Activated naive CD4-positive, alpha-beta T cell treated with anti-CD3 and anti-CD28 coated beads for 36 hours (primary cell): Measurements from ENCODE around the gene CFAP68. TPM values are rescaled to one million over a fixed set of nuclear protein-coding genes. Genes with fewer than 3 reads are reported as not detected.

Experiments
- CTCF ChIA-PET: fragments of 350-600 bp; sonication (Branson Sonifier 250); formaldehyde crosslinking; loops from one replicate; lab custom pipeline; 2021; ENCODE audit warnings: antibody characterized with exemption; lab: Charles Lee
- DNase-seq: peaks from one replicate; pipeline ENCODE4 v3.0.0-alpha.2; 2020
- H3K27ac Mint-ChIP-seq: one replicate; pipeline ENCODE4 v1.8.0; 2021; ENCODE audit warnings: mild to moderate bottlenecking, mixed read lengths
- H3K27me3 Mint-ChIP-seq: one replicate; pipeline ENCODE4 v1.8.0; 2021; ENCODE audit warnings: low read depth, mixed read lengths
- H3K36me3 Mint-ChIP-seq: one replicate; pipeline ENCODE4 v1.8.0; 2021; ENCODE audit warnings: low read depth, mixed read lengths
- H3K4me1 Mint-ChIP-seq: one replicate; pipeline ENCODE4 v1.8.0; 2021; ENCODE audit warnings: low read depth, mixed read lengths
- H3K4me3 Mint-ChIP-seq: one replicate; pipeline ENCODE4 v1.8.0; 2021; ENCODE audit warnings: mild to moderate bottlenecking, moderate library complexity, mixed read lengths
- H3K9me3 Mint-ChIP-seq: one replicate; pipeline ENCODE4 v1.8.0; 2021; ENCODE audit warnings: mixed read lengths
- intact Hi-C: fragments of 100-400 bp; cut with micrococcal nuclease; formaldehyde crosslinking; loops from one replicate; pipeline ENCODE4 v1.15.1; 2023
- total RNA-seq, 2 experiments: library from RNA; stranded (reverse); gene quantifications; one replicate each; pipeline ENCODE4 v1.2.3, GENCODE V29; 2021

The CFAP68 gene
- total RNA-seq, 2 experiments from 2014 or later = 31.5 to 33.2 TPM

GRCh38 chr11:111845276-111846028, 33.9 kb upstream of the CFAP68 start:
- intact Hi-C loops = loop anchor here (10.0 kb wide), 1 partner anchor 561 kb away; no protein-coding TSS in a partner anchor
- no peak overlapping the region for H3K27ac Mint-ChIP-seq
- no peak overlapping the region for H3K4me3 Mint-ChIP-seq
- H3K36me3 Mint-ChIP-seq = peaks cover 10% of the 10 kb centered on the region
- DNase-seq = no peak
- no peaks in the 10 kb centered on the region for H3K9me3 Mint-ChIP-seq
- CTCF ChIA-PET = interaction anchor here (0.5 to 0.9 kb wide), 2 partner anchors 9 to 957 kb away, joined by 3 read pairs; no protein-coding TSS in a partner anchor
- H3K27me3 Mint-ChIP-seq = no peaks in the 10 kb centered on the region
- no peaks in the 10 kb centered on the region for H3K4me1 Mint-ChIP-seq

DNA sequence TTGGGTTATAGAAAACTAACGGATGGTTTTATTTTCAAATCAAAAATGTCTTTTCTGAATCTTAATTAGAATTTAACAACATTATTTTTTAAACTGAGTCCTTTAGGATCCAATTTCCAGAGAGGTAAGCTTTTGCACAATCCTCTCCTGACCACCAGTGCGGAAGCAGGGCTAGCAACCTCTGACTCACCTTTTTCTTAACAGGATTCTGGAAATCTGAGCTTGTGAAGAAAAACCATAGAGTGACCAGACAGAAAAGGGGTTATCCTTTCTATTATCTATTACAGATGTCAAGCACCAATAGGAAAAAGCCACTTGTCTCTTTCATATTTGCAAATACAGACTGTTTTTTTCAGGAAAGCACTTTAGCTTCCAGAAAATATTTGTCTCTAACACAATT, 33.3 kb upstream of the CFAP68 start:
- no peak overlapping the region for H3K4me3 Mint-ChIP-seq
- H3K9me3 Mint-ChIP-seq = no peaks in the 10 kb centered on the region
- H3K4me1 Mint-ChIP-seq = no peaks in the 10 kb centered on the region
- CTCF ChIA-PET = interaction anchor here (0.6 to 1.2 kb wide), 3 partner anchors 10 to 443 kb away, joined by 3 to 5 read pairs (median 3); no protein-coding TSS in a partner anchor
- H3K27me3 Mint-ChIP-seq = no peaks in the 10 kb centered on the region
- H3K36me3 Mint-ChIP-seq = peaks cover 10% of the 10 kb centered on the region
- intact Hi-C loops = loop anchor here (10.0 kb wide), 1 partner anchor 561 kb away; no protein-coding TSS in a partner anchor
- no peak for DNase-seq
- no peak overlapping the region for H3K27ac Mint-ChIP-seq

GRCh38 chr11:111846636-111847035, 32.7 kb upstream of the CFAP68 start:
- CTCF ChIA-PET = interaction anchor here (0.6 to 1.2 kb wide), 6 partner anchors 17 to 442 kb away, joined by 3 to 5 read pairs (median 3); partner anchors contain the start of gene ALG9
- Mint-ChIP-seq H3K4me3 (no peak overlapping the region), H3K36me3 (peaks cover 10% of the 10 kb centered on the region), H3K9me3 (no peaks in the 10 kb centered on the region), H3K4me1 (no peaks in the 10 kb centered on the region), H3K27me3 (no peaks in the 10 kb centered on the region), H3K27ac (no peak overlapping the region)
- DNase-seq = no peak
- intact Hi-C loops = loop anchor here (10.0 kb wide), 1 partner anchor 562 kb away; no protein-coding TSS in a partner anchor

DNA sequence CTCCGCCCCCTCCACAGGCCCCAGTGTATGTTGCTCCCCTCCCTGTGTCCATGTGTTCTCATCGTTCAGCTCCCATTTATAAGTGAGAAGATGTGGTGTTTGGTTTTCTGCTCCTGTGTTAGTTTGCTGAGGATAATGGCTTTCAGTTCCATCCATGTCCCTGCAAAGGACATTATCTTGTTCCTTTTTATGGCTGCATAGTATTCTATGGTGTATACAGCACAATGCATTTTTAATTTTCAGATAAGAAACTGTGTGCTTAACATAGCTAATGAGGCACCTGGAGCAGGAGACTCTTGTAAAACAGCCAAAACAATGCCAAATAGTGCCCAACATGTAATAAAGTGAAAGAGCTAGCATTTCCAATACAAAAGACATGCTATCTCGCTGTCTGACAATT, 29.7 kb upstream of the CFAP68 start:
- peaks cover 16% of the 10 kb centered on the region for H3K36me3 Mint-ChIP-seq
- no peaks in the 10 kb centered on the region for H3K4me1 Mint-ChIP-seq
- CTCF ChIA-PET = no interaction called here
- no peak overlapping the region for H3K4me3 Mint-ChIP-seq
- no peak for DNase-seq
- H3K27me3 Mint-ChIP-seq = no peaks in the 10 kb centered on the region
- intact Hi-C loops = loop anchor here (10.0 kb wide), 1 partner anchor 565 kb away; no protein-coding TSS in a partner anchor
- no peak overlapping the region for H3K27ac Mint-ChIP-seq
- no peaks in the 10 kb centered on the region for H3K9me3 Mint-ChIP-seq

DNA sequence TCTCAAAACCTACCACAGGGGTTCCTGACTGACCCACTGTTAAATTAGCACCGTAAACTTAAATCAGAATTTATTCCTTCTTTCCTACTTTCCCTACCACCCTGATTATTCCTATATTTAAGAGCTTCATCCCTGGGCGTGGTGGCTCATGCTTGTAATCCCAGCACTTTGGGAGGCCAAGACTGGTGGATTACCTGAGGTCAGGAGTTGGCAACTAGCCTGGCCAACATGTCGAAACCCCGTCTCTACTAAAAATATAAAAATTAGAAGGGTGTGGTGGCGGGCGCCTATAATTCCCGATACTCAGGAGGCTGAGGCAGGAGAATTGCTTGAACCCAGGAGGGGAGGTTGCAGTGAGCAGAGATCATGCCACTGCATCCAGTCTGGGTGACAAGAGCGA, 28.3 kb upstream of the CFAP68 start:
- DNase-seq = no peak
- H3K27ac Mint-ChIP-seq = no peak overlapping the region
- H3K4me3 Mint-ChIP-seq = no peak overlapping the region
- CTCF ChIA-PET = no interaction called here
- H3K36me3 Mint-ChIP-seq = peaks cover 25% of the 10 kb centered on the region
- H3K9me3 Mint-ChIP-seq = no peaks in the 10 kb centered on the region
- H3K4me1 Mint-ChIP-seq = no peaks in the 10 kb centered on the region
- intact Hi-C loops = no loop called here
- no peaks in the 10 kb centered on the region for H3K27me3 Mint-ChIP-seq

- Mint-ChIP-seq H3K9me3 (no peaks in the 10 kb centered on the region), H3K27ac (no peak overlapping the region), H3K27me3 (no peaks in the 10 kb centered on the region), H3K4me1 (no peaks in the 10 kb centered on the region), H3K4me3 (no peak overlapping the region), H3K36me3 (peaks cover 25% of the 10 kb centered on the region)
- CTCF ChIA-PET = no interaction called here
- intact Hi-C loops = no loop called here
- DNase-seq = no peak
Observed at GRCh38 chr11:111851636-111852035, 27.7 kb upstream of the CFAP68 start.

- no peak for DNase-seq
- CTCF ChIA-PET = no interaction called here
- Mint-ChIP-seq H3K27me3 (no peaks in the 10 kb centered on the region), H3K36me3 (peaks cover 25% of the 10 kb centered on the region), H3K4me3 (no peak overlapping the region), H3K9me3 (no peaks in the 10 kb centered on the region), H3K4me1 (no peaks in the 10 kb centered on the region), H3K27ac (no peak overlapping the region)
- intact Hi-C loops = no loop called here
Observed at GRCh38 chr11:111852103-111852502, 27.2 kb upstream of the CFAP68 start.

DNA sequence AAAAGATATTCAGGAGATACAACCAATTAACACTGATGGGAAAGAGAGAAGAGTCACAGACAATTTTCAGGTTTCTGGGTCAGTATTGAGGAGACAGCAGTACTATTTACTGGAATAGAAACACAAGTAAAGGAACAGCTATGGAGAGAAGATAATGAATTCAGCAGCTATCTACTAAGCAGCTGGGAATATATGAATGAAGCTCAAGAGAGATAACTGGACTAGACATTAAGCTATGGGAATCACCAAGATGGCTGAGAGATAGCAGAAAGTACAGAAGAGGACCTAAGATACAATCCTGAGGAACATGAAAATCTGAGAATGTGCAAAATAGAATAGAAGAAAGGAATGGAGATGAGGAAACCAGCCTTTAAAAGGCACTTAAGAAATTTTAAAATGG, 23.8 kb upstream of the CFAP68 start:
- peaks cover 25% of the 10 kb centered on the region for H3K36me3 Mint-ChIP-seq
- no peak overlapping the region for H3K4me3 Mint-ChIP-seq
- CTCF ChIA-PET = no interaction called here

DNA sequence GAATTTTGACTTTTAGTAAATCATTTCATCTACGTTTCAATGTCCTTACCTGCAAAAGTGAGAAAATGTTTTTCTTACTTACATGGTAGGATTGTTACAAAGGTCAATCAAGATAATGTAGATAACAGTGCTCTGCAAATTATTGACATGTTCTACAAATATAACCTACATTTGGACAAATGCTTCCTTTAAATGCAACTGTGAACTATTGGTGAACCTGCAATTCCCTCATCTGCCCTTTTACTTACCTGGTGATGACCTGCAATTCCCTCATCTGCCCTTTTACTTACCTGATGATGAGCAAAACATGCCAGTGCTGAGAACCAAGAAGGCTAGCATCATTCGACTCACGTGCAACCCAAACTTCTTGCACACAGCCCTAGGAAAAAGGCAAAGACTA, 19.1 kb upstream of the CFAP68 start:
- intact Hi-C loops = no loop called here
- Mint-ChIP-seq H3K4me1 (no peaks in the 10 kb centered on the region), H3K4me3 (no peak overlapping the region), H3K27ac (no peak overlapping the region), H3K27me3 (no peaks in the 10 kb centered on the region), H3K9me3 (no peaks in the 10 kb centered on the region), H3K36me3 (peaks cover 25% of the 10 kb centered on the region)
- DNase-seq = no peak
- CTCF ChIA-PET = no interaction called here

More for the DNA sequence above, 23.8 kb upstream of the CFAP68 start:
- intact Hi-C loops = no loop called here
- DNase-seq = no peak
- no peaks in the 10 kb centered on the region for H3K27me3 Mint-ChIP-seq
- H3K27ac Mint-ChIP-seq = no peak overlapping the region
- H3K4me1 Mint-ChIP-seq = no peaks in the 10 kb centered on the region
- H3K9me3 Mint-ChIP-seq = no peaks in the 10 kb centered on the region

DNA sequence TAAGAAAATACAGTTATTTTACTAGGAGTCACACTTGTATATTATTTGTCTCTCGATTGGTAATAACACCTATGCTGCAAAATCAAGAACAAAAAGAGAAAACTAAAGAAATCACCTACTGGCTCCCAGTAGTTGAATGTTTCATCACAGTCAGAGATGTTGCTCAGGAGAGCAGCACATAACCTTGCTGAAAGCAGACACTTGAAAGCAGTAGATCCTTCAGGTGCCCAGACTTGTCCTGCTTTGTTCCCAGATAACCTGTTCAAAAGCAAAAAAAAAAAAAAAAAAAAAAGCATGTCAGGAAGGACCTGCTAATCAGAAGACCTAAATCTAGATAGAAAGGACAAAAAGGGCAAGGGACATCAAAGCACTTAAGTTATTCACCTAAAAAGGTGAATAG, 9.2 kb upstream of the CFAP68 start:
- H3K36me3 Mint-ChIP-seq = peaks cover 25% of the 10 kb centered on the region
- intact Hi-C loops = loop anchor here (2.0 to 10.0 kb wide), 4 partner anchors 155 to 1445 kb away; partner anchors contain the start of genes DLAT, PTS and TTC12
- H3K4me1 Mint-ChIP-seq = peaks cover 25% of the 10 kb centered on the region
- no peaks in the 10 kb centered on the region for H3K27me3 Mint-ChIP-seq
- no peaks in the 10 kb centered on the region for H3K9me3 Mint-ChIP-seq
- CTCF ChIA-PET = interaction anchor here (0.8 to 1.3 kb wide), 7 partner anchors 12 to 112 kb away, joined by 3 to 6 read pairs (median 4); no protein-coding TSS in a partner anchor
- peak overlapping the region; percentile 30 for H3K4me3 Mint-ChIP-seq
- H3K27ac Mint-ChIP-seq = no peak overlapping the region
- no peak for DNase-seq

- CTCF ChIA-PET = interaction anchor here (0.8 to 1.6 kb wide), 8 partner anchors 9 to 111 kb away, joined by 3 to 6 read pairs (median 4); partner anchors contain the start of gene CFAP68
- DNase-seq = no peak
- no peaks in the 10 kb centered on the region for H3K9me3 Mint-ChIP-seq
- intact Hi-C loops = loop anchor here (2.0 to 10.0 kb wide), 4 partner anchors 154 to 1444 kb away; partner anchors contain the start of genes DLAT, PTS and TTC12
- peak overlapping the region; percentile 89 for H3K4me3 Mint-ChIP-seq
- H3K27me3 Mint-ChIP-seq = no peaks in the 10 kb centered on the region
- H3K27ac Mint-ChIP-seq = peak overlapping the region; percentile 83
- H3K4me1 Mint-ChIP-seq = peaks cover 25% of the 10 kb centered on the region
- peaks cover 25% of the 10 kb centered on the region for H3K36me3 Mint-ChIP-seq
Observed at GRCh38 chr11:111870522-111870885, 8.8 kb upstream of the CFAP68 start.

DNA sequence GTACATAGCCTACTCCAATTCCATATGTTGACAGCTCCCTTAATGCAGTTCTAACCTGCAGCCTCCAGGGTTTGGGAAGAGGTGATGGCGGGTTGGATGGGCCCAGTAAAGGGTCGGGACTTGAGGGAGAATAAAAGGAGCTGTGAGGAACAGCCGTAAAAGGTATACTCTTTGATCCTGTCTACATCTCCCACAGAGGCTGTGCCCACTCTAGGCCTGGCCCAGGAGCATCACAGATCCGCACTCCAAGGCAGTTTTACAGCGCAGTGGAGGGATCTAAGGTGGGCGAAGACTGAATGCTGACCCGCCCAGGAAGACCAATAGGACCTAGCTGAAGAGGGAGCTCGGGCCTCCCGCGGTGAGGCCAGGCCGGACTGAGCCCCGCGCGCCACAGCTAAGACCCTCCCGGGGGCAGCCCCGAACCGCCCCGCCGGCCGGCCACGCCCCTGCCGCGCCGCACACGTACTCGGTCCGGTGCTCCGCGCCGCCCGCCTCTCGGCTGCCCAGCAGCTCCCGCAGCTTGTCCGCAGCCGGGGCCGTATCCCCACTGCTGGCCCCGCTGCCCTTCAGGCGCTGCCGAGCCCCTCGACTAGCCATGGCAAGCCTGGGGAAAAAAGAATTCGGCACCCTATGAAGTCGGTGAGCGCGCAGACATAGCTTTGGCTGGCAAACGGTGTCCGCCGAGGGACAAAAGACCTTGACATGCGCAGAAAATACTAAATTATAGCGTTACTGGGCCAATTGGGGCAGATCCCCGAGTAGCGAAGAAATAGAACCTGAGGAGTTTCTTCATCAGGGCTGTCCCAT, 8.3 kb upstream of the CFAP68 start, which contains the start of gene ALG9:
TSS of gene ALG9 (minus strand) at position 696 of the 807 bp plus-strand sequence. CDS start at position 597, 99 bp downstream.
- Mint-ChIP-seq H3K27me3 (no peaks in the 10 kb centered on the region), H3K4me1 (peaks cover 25% of the 10 kb centered on the region), H3K27ac (peak within 1 kb of the TSS; percentile 83), H3K36me3 (peaks cover 25% of the 10 kb centered on the region), H3K4me3 (peak within 1 kb of the TSS; percentile 89), H3K9me3 (no peaks in the 10 kb centered on the region)
- DNase-seq = peak; percentile 93
- CTCF ChIA-PET = interaction anchor here (0.6 to 1.6 kb wide), 13 partner anchors 9 to 285 kb away, joined by 3 to 6 read pairs (median 3); partner anchors contain the start of gene CFAP68
- intact Hi-C loops = loop anchor here (1.0 to 10.0 kb wide), 8 partner anchors 8 to 1444 kb away; partner anchors contain the start of genes CFAP68, DLAT, FDXACB1 and PTS
